ENCODE measurements around the gene CARNS1.
"Not testable (repeated sequence)": the region's sequence is repeated elsewhere in the genome, so short reads cannot be mapped to it uniquely, and the experiment has no call there.

- not testable (repeated sequence) for TF ChIP-seq CTCF (conservative IDR thresholded peaks at IDR 0.05; ENCODE audit: low read length); EZH2phosphoT487 (IDR thresholded peaks at IDR 0.05; ENCODE audit: borderline replicate concordance)
These were observed 13.2 kb upstream of the CARNS1 start for GRCh38 chr11:67402192-67402839.

Data from Loucy (cell line).